Stomach smooth muscle (tissue), 2 donors: ENCODE measurements around the gene CBX5.

Experiments used
- H3K27ac ChIP-seq: one replicate; pipeline ENCODE4 v1.7.0; 2013; ENCODE audit warnings: mild to moderate bottlenecking, low read length, inconsistent platforms
- H3K27me3 ChIP-seq, 2 donors: one replicate each; pipeline ENCODE4 v1.7.0; 2013; ENCODE audit warnings: low read length in 2 of 2; ENCODE audit not compliant: insufficient read depth in 2 of 2, control insufficient read depth in 1 of 2
- H3K36me3 ChIP-seq, 2 donors: one replicate each; pipeline ENCODE4 v1.7.0; 2013; ENCODE audit warnings: low read length in 2 of 2; ENCODE audit not compliant: control insufficient read depth in 2 of 2, insufficient read depth in 2 of 2
- H3K4me1 ChIP-seq: one replicate; pipeline ENCODE4 v1.7.0; 2013; ENCODE audit warnings: low read length; ENCODE audit not compliant: control insufficient read depth, insufficient read depth
- H3K4me3 ChIP-seq, 2 donors: one replicate each; pipeline ENCODE4 v1.7.0; 2013; ENCODE audit warnings: low read length in 2 of 2
- H3K9ac ChIP-seq, 2 donors: one replicate each; pipeline ENCODE4 v1.7.0; 2013; ENCODE audit warnings: low read length in 2 of 2, mild to moderate bottlenecking in 1 of 2
- H3K9me3 ChIP-seq, 2 donors: one replicate each; pipeline ENCODE4 v1.7.0; 2013; ENCODE audit warnings: low read length in 2 of 2; ENCODE audit not compliant: control insufficient read depth in 2 of 2
- donor health status: healthy.
- donor health status: Pancreatic carcinoma.

CBX5 gene

DNA sequence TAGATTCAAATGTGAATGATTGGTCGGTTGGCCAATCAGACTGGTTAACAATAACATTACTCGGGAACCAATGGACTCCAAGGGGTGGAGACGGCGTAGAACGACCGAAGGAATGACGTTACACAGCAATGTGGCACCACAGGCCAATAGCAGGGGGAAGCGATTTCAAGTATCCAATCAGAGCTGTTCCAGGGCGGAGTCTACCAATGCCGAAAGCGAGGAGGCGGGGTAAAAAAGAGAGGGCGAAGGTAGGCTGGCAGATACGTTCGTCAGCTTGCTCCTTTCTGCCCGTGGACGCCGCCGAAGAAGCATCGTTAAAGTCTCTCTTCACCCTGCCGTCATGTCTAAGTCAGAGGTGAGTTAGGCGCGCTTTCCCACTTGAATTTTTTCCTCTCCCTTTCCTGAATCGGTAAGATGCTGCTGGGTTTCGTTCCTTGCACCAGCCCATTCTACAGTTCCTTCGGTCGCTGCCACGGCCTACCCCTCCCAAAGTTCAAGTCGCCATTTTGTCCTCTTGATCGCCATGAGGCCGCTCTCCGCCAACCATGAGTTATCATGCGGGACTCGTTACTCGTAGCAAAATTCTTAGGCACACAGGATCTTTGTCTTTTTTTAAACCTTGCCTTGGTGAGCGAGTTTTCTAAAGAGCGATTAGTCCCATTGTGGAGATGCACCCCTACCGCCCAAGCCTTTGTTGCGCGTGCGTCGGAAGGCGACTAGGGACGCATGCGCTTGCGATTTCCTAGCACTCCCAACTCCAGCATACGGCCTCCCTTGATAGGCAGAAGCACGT, 742 bp upstream of the CBX5 start, which contains the start of gene HNRNPA1:
HNRNPA1 (plus strand) TSS at position 259 of the 793 bp plus-strand sequence; CDS start at position 341, 82 bp downstream.
- H3K27ac ChIP-seq = peak within 1 kb of the TSS; percentile 91
- H3K4me3 ChIP-seq = peak within 1 kb of the TSS; percentile 86 to 100
- peak within 1 kb of the TSS; percentile 96 to 98 for H3K9ac ChIP-seq
- H3K9me3 ChIP-seq = no peaks in the 10 kb centered on the region
- H3K36me3 ChIP-seq = peaks cover 26 to 32% of the 10 kb centered on the region in 2 donors
- no peaks in the 10 kb centered on the region for H3K27me3 ChIP-seq
- peaks cover 34% of the 10 kb centered on the region for H3K4me1 ChIP-seq

DNA sequence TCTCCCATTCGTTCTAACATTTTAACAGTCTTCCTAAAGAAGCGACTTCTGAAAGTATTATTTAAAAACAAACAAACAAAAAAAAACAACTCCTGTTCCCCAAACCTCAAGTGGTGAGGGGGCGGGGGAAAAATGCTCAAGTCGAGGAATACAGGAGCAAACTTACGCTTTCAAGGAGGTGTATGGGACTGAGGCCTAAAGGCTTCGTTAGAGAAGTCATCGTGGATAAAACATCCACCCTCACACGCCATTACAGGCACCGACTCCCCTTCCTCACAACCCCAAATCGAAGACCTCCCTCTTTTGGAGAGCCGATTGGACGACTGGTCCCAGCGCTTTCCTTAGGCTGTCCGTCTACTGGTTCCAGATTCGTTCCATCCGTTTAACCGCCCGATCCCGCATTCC, 693 bp downstream of the CBX5 start:
- H3K27ac ChIP-seq = peak overlapping the region; percentile 91
- H3K4me3 ChIP-seq = peak overlapping the region; percentile 72 to 100
- H3K4me1 ChIP-seq = peaks cover 32% of the 10 kb centered on the region
- H3K9me3 ChIP-seq = no peaks in the 10 kb centered on the region
- H3K36me3 ChIP-seq = peaks cover 19 to 27% of the 10 kb centered on the region in 2 donors
- H3K9ac ChIP-seq = peak overlapping the region; percentile 77 to 96
- H3K27me3 ChIP-seq = no peaks in the 10 kb centered on the region

- Histone ChIP-seq H3K4me3 (peak overlapping the region in 1 of 2 donors; percentile 100), H3K27ac (peak overlapping the region; percentile 91), H3K9ac (peak overlapping the region; percentile 22 to 77)
These were observed 2.1 kb downstream of the CBX5 start for GRCh38 chr12:54277823-54278276.

DNA sequence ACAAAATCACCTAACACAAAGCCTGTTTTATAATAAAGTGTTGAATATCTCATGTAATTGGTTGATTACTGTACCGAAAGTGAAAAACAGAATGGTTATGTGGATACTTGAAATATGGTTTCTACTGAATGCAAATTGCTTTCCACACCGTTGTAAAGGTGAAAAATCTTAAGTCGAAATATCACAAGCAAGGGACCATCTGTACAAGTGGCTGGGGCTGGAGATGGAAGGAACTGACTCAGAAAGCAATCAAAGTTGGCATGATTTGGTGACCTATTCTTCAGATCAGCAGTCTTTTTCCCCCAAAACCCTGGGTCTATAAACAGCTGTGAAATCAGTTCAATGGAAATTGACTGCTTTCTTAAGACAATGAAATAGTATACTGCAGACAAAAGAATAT, 3.6 kb downstream of the CBX5 start:
- Histone ChIP-seq H3K9ac (peak overlapping the region in 1 of 2 donors; percentile 7), H3K36me3 (peaks cover 0 to 3% of the 10 kb centered on the region in 2 donors), H3K27me3 (no peaks in the 10 kb centered on the region), H3K4me3 (no peak overlapping the region), H3K9me3 (no peaks in the 10 kb centered on the region), H3K4me1 (peaks cover 10% of the 10 kb centered on the region), H3K27ac (no peak overlapping the region)

More at GRCh38 chr12:54277823-54278276, 2.1 kb downstream of the CBX5 start:
- Histone ChIP-seq H3K27me3 (no peaks in the 10 kb centered on the region), H3K9me3 (no peaks in the 10 kb centered on the region), H3K4me1 (peaks cover 22% of the 10 kb centered on the region), H3K36me3 (peaks cover 9 to 13% of the 10 kb centered on the region in 2 donors)

DNA sequence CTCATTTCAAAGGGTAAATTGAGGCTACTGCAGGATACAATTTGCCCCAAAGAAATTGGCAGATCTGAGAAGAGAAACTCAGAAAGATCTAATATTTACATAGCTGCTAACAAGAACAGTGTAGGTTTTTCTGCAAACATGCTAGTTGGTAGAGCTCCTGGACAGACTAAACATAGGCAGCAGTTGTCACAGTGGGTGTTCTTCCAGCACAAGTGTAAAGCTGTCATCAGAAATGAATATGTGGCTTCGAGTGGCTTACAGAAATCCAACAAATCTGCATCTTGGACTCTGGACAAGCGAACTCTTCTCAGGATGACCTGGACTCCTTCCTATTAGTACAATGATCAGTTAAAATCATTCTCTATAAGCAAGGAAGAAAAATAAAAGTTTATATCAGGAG, 5.9 kb downstream of the CBX5 start:
- no peak overlapping the region for H3K4me3 ChIP-seq
- no peaks in the 10 kb centered on the region for H3K9me3 ChIP-seq
- no peak overlapping the region for H3K27ac ChIP-seq
- H3K36me3 ChIP-seq = peaks cover 0 to 3% of the 10 kb centered on the region in 2 donors
- H3K27me3 ChIP-seq = no peaks in the 10 kb centered on the region
- no peak overlapping the region for H3K9ac ChIP-seq
- peaks cover 8% of the 10 kb centered on the region for H3K4me1 ChIP-seq

- no peaks in the 10 kb centered on the region for H3K9me3 ChIP-seq
- H3K36me3 ChIP-seq = peaks cover 0 to 3% of the 10 kb centered on the region in 2 donors
- H3K4me3 ChIP-seq = no peak overlapping the region
- no peaks in the 10 kb centered on the region for H3K4me1 ChIP-seq
- no peaks in the 10 kb centered on the region for H3K27me3 ChIP-seq
- no peak overlapping the region for H3K9ac ChIP-seq
- no peak overlapping the region for H3K27ac ChIP-seq
These were observed 7.7 kb downstream of the CBX5 start for GRCh38 chr12:54272214-54272613.

DNA sequence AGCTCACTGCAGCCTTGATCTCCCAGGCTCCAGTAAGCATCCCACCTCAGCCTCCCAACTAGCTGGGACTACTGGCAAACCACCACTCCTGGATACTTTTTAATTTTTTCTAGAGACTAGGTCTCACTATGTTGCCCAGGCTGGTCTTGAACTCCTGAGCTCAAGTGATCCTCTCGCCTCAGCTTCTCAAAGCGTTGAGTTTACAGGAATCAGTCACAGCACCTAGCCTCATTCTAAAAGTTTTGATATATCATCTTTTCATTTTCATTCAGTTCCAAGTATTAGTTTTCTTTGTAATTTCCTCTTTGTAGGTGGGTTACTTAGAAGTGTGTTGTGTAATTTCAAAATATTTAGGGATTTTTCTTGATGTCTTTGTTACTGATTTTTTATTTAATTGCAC, 9.6 kb downstream of the CBX5 start:
- Histone ChIP-seq H3K27me3 (no peaks in the 10 kb centered on the region), H3K4me3 (no peak overlapping the region), H3K4me1 (no peaks in the 10 kb centered on the region), H3K36me3 (peaks cover 0 to 3% of the 10 kb centered on the region in 2 donors), H3K27ac (no peak overlapping the region), H3K9ac (no peak overlapping the region), H3K9me3 (no peaks in the 10 kb centered on the region)

DNA sequence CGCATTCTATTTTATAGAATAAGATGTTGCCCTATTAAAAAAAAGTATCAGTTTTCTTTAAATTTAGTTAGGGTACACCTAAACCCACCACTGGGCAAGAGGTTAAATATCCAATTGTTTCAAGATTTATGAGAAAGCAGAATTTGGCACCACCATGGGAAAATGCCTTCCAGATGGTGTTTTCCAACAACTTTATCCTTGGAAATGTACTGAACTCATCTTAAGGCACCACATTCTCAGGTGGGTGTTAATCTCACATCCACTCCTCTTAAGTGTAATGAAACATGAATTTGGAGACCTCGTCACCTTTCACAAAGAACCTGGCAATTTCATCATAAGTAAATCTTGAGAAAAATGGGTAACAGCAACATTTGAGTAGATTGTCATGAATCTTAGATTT, 13.1 kb downstream of the CBX5 start:
- Histone ChIP-seq H3K36me3 (no peaks in the 10 kb centered on the region), H3K9me3 (no peaks in the 10 kb centered on the region), H3K27me3 (no peaks in the 10 kb centered on the region), H3K9ac (no peak overlapping the region), H3K27ac (no peak overlapping the region), H3K4me3 (no peak overlapping the region), H3K4me1 (peaks cover 3% of the 10 kb centered on the region)

DNA sequence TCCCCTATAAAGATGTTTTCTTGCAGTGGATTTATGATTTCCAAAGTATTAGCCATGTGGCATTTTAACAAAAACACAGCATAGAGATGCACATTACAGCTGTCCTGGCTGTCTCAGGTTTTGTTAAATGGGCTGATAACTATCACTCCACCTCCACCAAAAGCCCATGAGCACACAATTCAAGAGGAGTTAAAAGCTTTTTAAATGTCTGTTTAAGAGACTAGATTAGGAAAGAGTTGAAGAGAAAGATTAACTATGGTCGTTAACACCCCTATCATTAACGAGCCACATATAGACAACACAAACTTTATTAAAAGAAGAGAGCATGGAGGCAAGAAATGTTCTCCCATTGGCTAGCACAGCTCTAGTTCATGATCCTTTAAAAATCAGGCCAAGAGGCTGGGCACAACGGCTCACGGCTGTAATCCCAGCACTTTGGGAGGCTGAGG, 14.5 kb downstream of the CBX5 start:
- no peaks in the 10 kb centered on the region for H3K36me3 ChIP-seq
- H3K27ac ChIP-seq = no peak overlapping the region
- H3K4me3 ChIP-seq = no peak overlapping the region
- no peaks in the 10 kb centered on the region for H3K9me3 ChIP-seq
- H3K27me3 ChIP-seq = no peaks in the 10 kb centered on the region
- peaks cover 3% of the 10 kb centered on the region for H3K4me1 ChIP-seq
- H3K9ac ChIP-seq = no peak overlapping the region

DNA sequence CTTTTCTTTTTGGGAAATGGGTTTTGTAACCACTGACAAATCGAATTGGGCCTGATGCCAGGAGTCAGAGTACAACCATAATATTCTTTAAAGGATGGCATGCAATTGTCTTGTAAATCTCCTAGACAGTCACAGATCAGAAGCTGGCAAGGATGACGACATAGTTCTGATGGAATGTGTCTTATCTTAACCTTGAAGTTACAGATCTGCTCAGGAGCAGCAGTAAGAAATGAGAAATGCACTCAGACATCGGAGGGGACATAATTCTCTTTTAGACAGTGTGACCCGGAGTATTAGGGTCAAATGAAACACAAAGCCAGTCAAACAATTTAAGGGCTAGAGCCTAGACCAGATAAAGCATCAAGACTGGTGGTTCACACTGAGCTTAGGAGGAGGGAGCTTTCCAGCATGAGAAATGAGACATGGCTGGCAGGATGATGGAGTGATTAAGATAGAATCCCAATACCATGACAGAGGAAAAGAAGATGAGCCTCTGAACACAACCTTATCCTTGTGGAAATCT, 17.5 kb downstream of the CBX5 start:
- Histone ChIP-seq H3K27me3 (no peaks in the 10 kb centered on the region), H3K9ac (no peak overlapping the region), H3K36me3 (no peaks in the 10 kb centered on the region), H3K4me3 (no peak overlapping the region), H3K4me1 (peaks cover 19% of the 10 kb centered on the region), H3K9me3 (no peaks in the 10 kb centered on the region), H3K27ac (no peak overlapping the region)
